K562 (cell line): ENCODE data around the gene DNMT1. TPM values are rescaled to one million over a fixed set of nuclear protein-coding genes. Genes with fewer than 3 reads are reported as not detected.

Source experiments
- CEBPB ChIP-seq: fragments of 450-650 bp; IDR thresholded peaks from 2 replicates; pipeline ENCODE4 v1.6.1; 2016; ENCODE audit warnings: missing genetic modification characterization, missing compliant biosample characterization
- CREBBP ChIP-seq: IDR thresholded peaks from one replicate; pipeline ENCODE4 v1.6.1; 2012; ENCODE audit warnings: low read depth, mild to moderate bottlenecking, control low read depth, inconsistent platforms, low read length
- EHMT2 ChIP-seq: fragments of 450-650 bp; IDR thresholded peaks from 2 replicates; pipeline ENCODE4 v1.6.1; 2018; ENCODE audit warnings: antibody characterized with exemption
- ELF1 ChIP-seq: fragments of 200-800 bp; sonication (Bioruptor generic); IDR thresholded peaks from 2 replicates; pipeline ENCODE4 v1.6.1; 2016; ENCODE audit warnings: missing genetic modification characterization, missing compliant biosample characterization
- JUN ChIP-seq, 2 experiments: sonication (generic) in 1 of 2; formaldehyde crosslinking in 1 of 2; IDR thresholded peaks; 2 replicates each; pipeline versions ENCODE4 v1.6.1 to v1.8.0; 2012 to 2022; ENCODE audit warnings: borderline replicate concordance in 2 of 2, mild to moderate bottlenecking in 2 of 2, improper control_type of control experiment in 1 of 2, low read depth in 1 of 2, low read length in 1 of 2, missing genetic modification reagents in 1 of 2
- KDM5B ChIP-seq: fragments of 200-600 bp; sonication (generic); IDR thresholded peaks from 2 replicates; pipeline ENCODE4 v1.6.1; 2012; ENCODE audit warnings: low read depth, mild to moderate bottlenecking, moderate library complexity, low read length, control low read depth, inconsistent platforms; ENCODE audit not compliant: insufficient replicate concordance
- SRSF9 ChIP-seq: fragments of 200-400 bp; formaldehyde crosslinking; IDR thresholded peaks from 2 replicates; pipeline ENCODE4 v1.6.1; 2017; ENCODE audit warnings: low read depth, low read length, borderline replicate concordance
- TCFL5 ChIP-seq: fragments of 250-450 bp; sonication (Bioruptor Pico); conservative IDR thresholded peaks from 2 replicates; pipeline ENCODE4 v1.6.1; 2021; ENCODE audit warnings: mild to moderate bottlenecking, moderate library complexity, matching md5 sums
- TRIM24 ChIP-seq, 2 experiments: fragments of 450-650 bp; IDR thresholded peaks; 2 replicates each; pipeline ENCODE4 v1.6.1; 2016
- ZKSCAN3 ChIP-seq: fragments of 250-450 bp; sonication (Bioruptor Pico); IDR thresholded peaks from 2 replicates; pipeline ENCODE4 v1.4.0; 2020
- ZNF133 ChIP-seq: fragments of 250-450 bp; sonication (Bioruptor Pico); IDR thresholded peaks from 2 replicates; pipeline ENCODE4 v1.4.0; 2020; ENCODE audit warnings: mild to moderate bottlenecking
- ZNF165 ChIP-seq: fragments of 250-450 bp; sonication (Bioruptor Pico); IDR thresholded peaks from 2 replicates; pipeline ENCODE4 v1.4.0; 2020; ENCODE audit warnings: borderline replicate concordance
- polyA plus RNA-seq, 8 experiments: library from polyadenylated mRNA; depleted of rRNA in 4 of 8; stranded (reverse) in 5 of 8; unstranded in 3 of 8; fragments of >200 nt; fragmentation: Nextera tagmentation in 2 of 8; fragmentation: Illumina TruSeq in 1 of 8; extraction: Ambion mirVana in 2 of 8; extraction: Trizol in 1 of 8; gene quantifications; 2 replicates each; pipeline versions ENCODE4 v1.2.1 to v1.2.3, GENCODE V29; 2011 to 2014; ENCODE audit warnings: inconsistent platforms in 1 of 8, missing spikeins in 1 of 8
- total RNA-seq, 7 experiments: library from RNA; depleted of rRNA in 6 of 7; stranded (reverse); fragments of >200 nt in 6 of 7; fragmentation: Illumina TruSeq in 2 of 7; extraction: Trizol in 2 of 7; gene quantifications; 2 replicates each; pipeline versions ENCODE4 v1.2.1 to v1.2.3, GENCODE V29; 2011 to 2021; ENCODE audit warnings: low replicate concordance in 1 of 7
- TF ChIP-seq, protein P1 (sequence below), 2 experiments: fragments of 450-650 bp; formaldehyde crosslinking in 1 of 2; IDR thresholded peaks; 2 replicates each; pipeline versions ENCODE4 v1.4.0 to v1.6.1; 2014 to 2020; ENCODE audit warnings: mild to moderate bottlenecking in 2 of 2, borderline replicate concordance in 1 of 2, low read depth in 1 of 2
- TF ChIP-seq, protein P2 (sequence below), 3 experiments: IDR thresholded peaks in 2 of 3; conservative IDR thresholded peaks in 1 of 3; 2 replicates each; pipeline ENCODE4 v1.5.1; 2011 to 2012; ENCODE audit warnings: low read length in 3 of 3, mild to moderate bottlenecking in 3 of 3, control low read depth in 2 of 3, improper control_type of control experiment in 1 of 3, inconsistent platforms in 1 of 3, low read depth in 1 of 3, mixed read lengths in 1 of 3, moderate library complexity in 1 of 3; ENCODE audit not compliant: insufficient read depth in 2 of 3
- TF ChIP-seq, protein P3 (sequence below): fragments of 250-450 bp; sonication (Bioruptor Pico); IDR thresholded peaks from 2 replicates; pipeline ENCODE4 v1.5.0; 2022; ENCODE audit warnings: mild to moderate bottlenecking

DNMT1 gene
- total and polyA plus RNA-seq, 9 of the 15 experiments (the other 6 are each of a cell fraction or from before 2014, with no cell fraction given): 80.1 to 271 (median 121) TPM

DNA sequence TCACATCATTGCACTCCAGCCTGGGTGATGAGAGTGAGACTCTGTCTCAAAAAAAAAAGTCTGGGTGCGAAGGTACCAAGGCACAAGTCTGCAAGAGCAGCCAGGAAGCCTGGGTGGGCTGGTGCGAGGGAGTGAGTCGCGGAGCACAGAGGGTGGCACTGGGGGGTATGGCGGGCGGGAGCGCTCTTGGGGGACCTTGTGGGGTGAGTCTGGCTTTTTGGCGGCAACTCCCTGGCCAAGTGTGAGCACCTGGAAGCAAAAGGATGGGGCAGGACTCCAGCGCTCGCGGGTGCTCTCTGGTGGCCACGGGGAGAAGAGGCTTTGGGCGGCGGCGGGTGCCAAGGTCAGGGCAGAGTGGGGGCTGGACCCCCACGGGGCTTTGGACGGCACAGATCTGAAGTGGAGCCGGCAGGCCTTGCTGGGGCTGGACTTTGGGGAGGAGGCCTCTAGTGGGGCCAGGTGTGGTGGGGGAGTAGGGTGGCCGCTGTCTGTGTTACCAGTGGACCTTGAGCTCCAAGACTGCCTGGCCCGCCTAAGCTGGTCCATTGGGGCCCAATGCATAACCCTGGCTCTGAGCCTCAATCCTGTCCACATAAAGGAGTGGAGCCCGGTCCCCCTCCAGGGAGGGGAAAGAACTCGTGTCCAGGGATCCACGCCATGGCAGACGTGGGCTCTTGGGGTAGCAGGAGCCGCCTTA lies 81.7 kb downstream of the DNMT1 start (continued):
- TF ChIP-seq CREBBP: no peak
- no peak for TF ChIP-seq TCFL5 (CRISPR knock-in tag)
- TF ChIP-seq ZKSCAN3 (CRISPR knock-in tag): no peak
- TF ChIP-seq EHMT2: no peak
- TF ChIP-seq SRSF9: no peak
- no peak for TF ChIP-seq ZNF165
- TF ChIP-seq CEBPB: no peak
- TF ChIP-seq, protein P1, sequence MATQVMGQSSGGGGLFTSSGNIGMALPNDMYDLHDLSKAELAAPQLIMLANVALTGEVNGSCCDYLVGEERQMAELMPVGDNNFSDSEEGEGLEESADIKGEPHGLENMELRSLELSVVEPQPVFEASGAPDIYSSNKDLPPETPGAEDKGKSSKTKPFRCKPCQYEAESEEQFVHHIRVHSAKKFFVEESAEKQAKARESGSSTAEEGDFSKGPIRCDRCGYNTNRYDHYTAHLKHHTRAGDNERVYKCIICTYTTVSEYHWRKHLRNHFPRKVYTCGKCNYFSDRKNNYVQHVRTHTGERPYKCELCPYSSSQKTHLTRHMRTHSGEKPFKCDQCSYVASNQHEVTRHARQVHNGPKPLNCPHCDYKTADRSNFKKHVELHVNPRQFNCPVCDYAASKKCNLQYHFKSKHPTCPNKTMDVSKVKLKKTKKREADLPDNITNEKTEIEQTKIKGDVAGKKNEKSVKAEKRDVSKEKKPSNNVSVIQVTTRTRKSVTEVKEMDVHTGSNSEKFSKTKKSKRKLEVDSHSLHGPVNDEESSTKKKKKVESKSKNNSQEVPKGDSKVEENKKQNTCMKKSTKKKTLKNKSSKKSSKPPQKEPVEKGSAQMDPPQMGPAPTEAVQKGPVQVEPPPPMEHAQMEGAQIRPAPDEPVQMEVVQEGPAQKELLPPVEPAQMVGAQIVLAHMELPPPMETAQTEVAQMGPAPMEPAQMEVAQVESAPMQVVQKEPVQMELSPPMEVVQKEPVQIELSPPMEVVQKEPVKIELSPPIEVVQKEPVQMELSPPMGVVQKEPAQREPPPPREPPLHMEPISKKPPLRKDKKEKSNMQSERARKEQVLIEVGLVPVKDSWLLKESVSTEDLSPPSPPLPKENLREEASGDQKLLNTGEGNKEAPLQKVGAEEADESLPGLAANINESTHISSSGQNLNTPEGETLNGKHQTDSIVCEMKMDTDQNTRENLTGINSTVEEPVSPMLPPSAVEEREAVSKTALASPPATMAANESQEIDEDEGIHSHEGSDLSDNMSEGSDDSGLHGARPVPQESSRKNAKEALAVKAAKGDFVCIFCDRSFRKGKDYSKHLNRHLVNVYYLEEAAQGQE (IDR thresholded peaks at IDR 0.05; ENCODE audit: borderline replicate concordance): peak; percentile 45; the same call in 1 of the 2 replicates
- TF ChIP-seq, protein P1 (CRISPR knock-in tag; IDR thresholded peaks at IDR 0.05; ENCODE audit: low read depth): peak; percentile 57
- TF ChIP-seq ZNF133: no peak
- TF ChIP-seq JUN (IDR thresholded peaks at IDR 0.05; ENCODE audit: borderline replicate concordance, low read depth, low read length): no peak
- TF ChIP-seq JUN (CRISPR knock-in tag; IDR thresholded peaks at IDR 0.05; ENCODE audit: borderline replicate concordance): no peak
- TF ChIP-seq, protein P2, sequence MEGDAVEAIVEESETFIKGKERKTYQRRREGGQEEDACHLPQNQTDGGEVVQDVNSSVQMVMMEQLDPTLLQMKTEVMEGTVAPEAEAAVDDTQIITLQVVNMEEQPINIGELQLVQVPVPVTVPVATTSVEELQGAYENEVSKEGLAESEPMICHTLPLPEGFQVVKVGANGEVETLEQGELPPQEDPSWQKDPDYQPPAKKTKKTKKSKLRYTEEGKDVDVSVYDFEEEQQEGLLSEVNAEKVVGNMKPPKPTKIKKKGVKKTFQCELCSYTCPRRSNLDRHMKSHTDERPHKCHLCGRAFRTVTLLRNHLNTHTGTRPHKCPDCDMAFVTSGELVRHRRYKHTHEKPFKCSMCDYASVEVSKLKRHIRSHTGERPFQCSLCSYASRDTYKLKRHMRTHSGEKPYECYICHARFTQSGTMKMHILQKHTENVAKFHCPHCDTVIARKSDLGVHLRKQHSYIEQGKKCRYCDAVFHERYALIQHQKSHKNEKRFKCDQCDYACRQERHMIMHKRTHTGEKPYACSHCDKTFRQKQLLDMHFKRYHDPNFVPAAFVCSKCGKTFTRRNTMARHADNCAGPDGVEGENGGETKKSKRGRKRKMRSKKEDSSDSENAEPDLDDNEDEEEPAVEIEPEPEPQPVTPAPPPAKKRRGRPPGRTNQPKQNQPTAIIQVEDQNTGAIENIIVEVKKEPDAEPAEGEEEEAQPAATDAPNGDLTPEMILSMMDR (IDR thresholded peaks at IDR 0.05 in 2 of 3, conservative IDR thresholded peaks at IDR 0.05 in 1 of 3; ENCODE audit: insufficient read depth in 2 of 3, low read depth in 1 of 3, low read length in 3 of 3): peak; percentile 73 to 82 (median 77)
- no peak for TF ChIP-seq ELF1 (tag)
- TF ChIP-seq TRIM24 (IDR thresholded peaks at IDR 0.05): no peak
- peak; percentile 37 for TF ChIP-seq KDM5B
- TF ChIP-seq, protein P3, sequence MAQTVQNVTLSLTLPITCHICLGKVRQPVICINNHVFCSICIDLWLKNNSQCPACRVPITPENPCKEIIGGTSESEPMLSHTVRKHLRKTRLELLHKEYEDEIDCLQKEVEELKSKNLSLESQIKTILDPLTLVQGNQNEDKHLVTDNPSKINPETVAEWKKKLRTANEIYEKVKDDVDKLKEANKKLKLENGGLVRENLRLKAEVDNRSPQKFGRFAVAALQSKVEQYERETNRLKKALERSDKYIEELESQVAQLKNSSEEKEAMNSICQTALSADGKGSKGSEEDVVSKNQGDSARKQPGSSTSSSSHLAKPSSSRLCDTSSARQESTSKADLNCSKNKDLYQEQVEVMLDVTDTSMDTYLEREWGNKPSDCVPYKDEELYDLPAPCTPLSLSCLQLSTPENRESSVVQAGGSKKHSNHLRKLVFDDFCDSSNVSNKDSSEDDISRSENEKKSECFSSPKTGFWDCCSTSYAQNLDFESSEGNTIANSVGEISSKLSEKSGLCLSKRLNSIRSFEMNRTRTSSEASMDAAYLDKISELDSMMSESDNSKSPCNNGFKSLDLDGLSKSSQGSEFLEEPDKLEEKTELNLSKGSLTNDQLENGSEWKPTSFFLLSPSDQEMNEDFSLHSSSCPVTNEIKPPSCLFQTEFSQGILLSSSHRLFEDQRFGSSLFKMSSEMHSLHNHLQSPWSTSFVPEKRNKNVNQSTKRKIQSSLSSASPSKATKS (CRISPR knock-in tag): no peak
